Brain microvascular endothelial cell (primary cell): ENCODE results near the gene RBM39.

Experiments used
- DNase-seq: peaks from one replicate; pipeline ENCODE4 v3.0.0-alpha.2; 2020
- H3K27ac ChIP-seq: fragments of 250-450 bp; sonication (Bioruptor Pico); 2 replicates; pipeline ENCODE4 v1.5.1; 2020; ENCODE audit warnings: mild to moderate bottlenecking, moderate library complexity
- H3K27me3 ChIP-seq: fragments of 250-450 bp; sonication (Bioruptor Pico); replicated peaks from 2 replicates; pipeline ENCODE4 v1.5.1; 2020; ENCODE audit warnings: mild to moderate bottlenecking
- H3K36me3 ChIP-seq: fragments of 250-450 bp; sonication (Bioruptor Pico); replicated peaks from 2 replicates; pipeline ENCODE4 v1.5.1; 2020; ENCODE audit warnings: mild to moderate bottlenecking
- H3K4me3 ChIP-seq: 2 replicates; pipeline ENCODE4 v1.5.1; 2011; ENCODE audit warnings: low read depth, mild to moderate bottlenecking, control low read depth, low read length, moderate library complexity
- CTCF ChIP-seq: IDR thresholded peaks from 2 replicates; pipeline ENCODE4 v1.5.1; 2011; ENCODE audit warnings: low read depth, mild to moderate bottlenecking, moderate library complexity, low read length, control low read depth, inconsistent platforms; ENCODE audit errors: missing control alignments
- in situ Hi-C: cut with HindIII; loops from 2 replicates; pipeline ENCODE4 v1.10.0; 2017; ENCODE audit warnings: low sequenced_read_pairs, low pct_ligation_motif_present

Gene RBM39

DNA sequence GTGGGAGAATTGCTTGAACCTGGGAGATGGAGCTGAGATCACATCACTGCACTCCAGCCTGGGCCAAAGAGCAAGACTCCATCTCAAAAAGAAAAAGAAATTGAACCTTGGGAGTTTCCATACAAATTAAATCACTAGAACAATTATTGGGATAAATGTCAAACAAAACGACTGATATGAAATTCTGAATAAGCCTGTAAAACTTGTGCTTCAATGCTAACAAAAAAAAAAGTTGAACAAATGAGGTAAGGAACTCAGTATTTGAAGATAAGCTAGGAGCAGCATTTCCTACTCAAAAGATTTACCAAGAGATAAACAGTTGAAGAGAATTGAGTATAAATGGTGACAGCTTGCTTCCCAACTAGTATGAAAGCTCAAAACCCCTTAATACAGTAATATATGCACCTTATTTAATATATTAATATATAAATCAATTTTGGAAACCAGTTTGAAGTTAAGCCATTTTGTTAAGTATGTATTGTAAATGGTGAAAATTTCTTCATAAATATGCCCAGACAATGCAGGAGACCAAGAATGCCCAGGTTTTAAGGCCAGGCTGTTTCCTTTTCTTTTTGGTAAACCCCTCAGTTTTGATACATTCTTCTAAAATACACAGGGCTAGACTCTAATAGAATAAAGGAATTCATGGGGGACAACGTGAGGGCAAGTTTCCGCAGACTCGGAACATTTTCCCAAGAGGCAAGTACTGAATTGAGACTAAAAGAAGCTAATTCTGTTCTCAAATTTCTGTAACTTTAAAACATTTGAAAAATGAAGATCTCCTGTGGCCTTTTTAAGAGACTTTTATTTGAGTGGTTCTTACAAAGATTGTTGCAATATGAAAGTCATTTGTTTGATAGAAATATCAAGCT is 39.0 kb downstream of the RBM39 start:
- H3K27me3 ChIP-seq: no peaks in the 10 kb centered on the region
- H3K27ac ChIP-seq: no peak overlapping the region
- H3K36me3 ChIP-seq: peaks cover 57% of the 10 kb centered on the region
- no peak for TF ChIP-seq CTCF
- DNase-seq: no peak
- no peak overlapping the region for H3K4me3 ChIP-seq
- in situ Hi-C loops: no loop called here

DNA sequence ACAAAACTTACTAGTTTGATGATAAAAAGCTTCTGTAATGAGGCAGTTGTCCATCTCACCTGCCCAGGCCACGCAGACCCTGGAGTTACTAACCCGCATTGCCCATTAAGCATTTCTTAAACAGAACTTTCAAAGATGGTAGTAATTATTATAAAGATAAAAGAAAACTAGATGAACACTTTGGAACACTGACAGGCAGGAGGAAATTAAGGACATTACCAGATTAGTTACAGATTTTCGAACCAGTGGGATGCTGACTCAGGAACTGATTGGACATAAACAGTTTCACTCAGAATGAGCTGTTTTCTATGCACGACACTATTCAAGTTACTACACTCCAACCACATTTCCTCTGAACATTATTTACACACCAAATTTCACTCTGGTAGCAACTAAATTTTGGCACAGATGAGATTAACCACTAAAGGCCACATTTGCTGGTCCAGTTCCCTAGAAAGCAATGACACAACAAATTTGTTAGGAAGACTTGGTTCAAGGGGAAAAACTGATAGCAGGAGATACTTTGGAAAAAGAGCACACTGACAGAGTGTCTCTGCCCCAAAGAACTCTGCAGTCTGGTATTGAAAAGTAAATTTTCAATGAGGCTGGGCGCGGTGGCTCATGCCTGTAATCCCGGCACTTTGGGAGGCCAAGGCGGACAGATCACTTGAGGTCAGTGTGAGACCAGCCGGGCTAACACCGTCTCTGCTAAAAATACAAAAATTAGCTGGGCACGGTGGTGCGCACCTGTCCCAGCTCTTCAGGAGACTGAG is 39.8 kb downstream of the RBM39 start:
- no peak overlapping the region for H3K4me3 ChIP-seq
- no peak for DNase-seq
- in situ Hi-C loops: no loop called here
- TF ChIP-seq CTCF: no peak
- H3K27me3 ChIP-seq: no peaks in the 10 kb centered on the region
- peaks cover 55% of the 10 kb centered on the region for H3K36me3 ChIP-seq
- H3K27ac ChIP-seq: no peak overlapping the region

- Histone ChIP-seq H3K4me3 (peak overlapping the region; percentile 99), H3K27me3 (no peaks in the 10 kb centered on the region), H3K27ac (no peak overlapping the region), H3K36me3 (peaks cover 44% of the 10 kb centered on the region)
- DNase-seq: no peak
- TF ChIP-seq CTCF: no peak
- in situ Hi-C loops: no loop called here
Measured at GRCh38 chr20:35700625-35701148, 41.4 kb downstream of the RBM39 start.

GRCh38 chr20:35699957-35700624 is 42.0 kb downstream of the RBM39 start:
- TF ChIP-seq CTCF: no peak
- in situ Hi-C loops: no loop called here
- Histone ChIP-seq H3K4me3 (peak overlapping the region; percentile 99), H3K27me3 (no peaks in the 10 kb centered on the region), H3K36me3 (peaks cover 41% of the 10 kb centered on the region), H3K27ac (peak overlapping the region; percentile 61)
- no peak for DNase-seq

GRCh38 chr20:35699127-35699956 is 42.7 kb downstream of the RBM39 start, which contains the start of the genes NFS1 and ROMO1:
Gene NFS1 (minus strand): TSS chr20:35699352. CDS start chr20:35699288, 64 bp downstream.
Gene ROMO1 (plus strand): TSS chr20:35699405. CDS start chr20:35699633, 228 bp downstream.
- peak; percentile 18 for TF ChIP-seq CTCF
- Histone ChIP-seq H3K27me3 (no peaks in the 10 kb centered on the region), H3K36me3 (peaks cover 34% of the 10 kb centered on the region), H3K4me3 (peak within 1 kb of the TSS; percentile 99), H3K27ac (peak within 1 kb of the TSS; percentile 61)
- in situ Hi-C loops: no loop called here
- peak; percentile 61 for DNase-seq
